CD4-positive, alpha-beta T cell (primary cell): Measurements from ENCODE around the gene ADSL. TPM values are rescaled to one million over a fixed set of nuclear protein-coding genes. Genes with fewer than 3 reads are reported as not detected.

Experiments
- ATAC-seq: fragments of 200-7000 bp; cut with Tn5 transposase; one replicate; pipeline ENCODE4 v1.10.0; 2022; ENCODE audit warnings: mild to moderate bottlenecking; ENCODE audit not compliant: poor library complexity
- CTCF ChIA-PET: fragments of 350-600 bp; sonication (Branson Sonifier 250); formaldehyde crosslinking; loops from one replicate; lab custom pipeline; 2021; ENCODE audit warnings: antibody characterized with exemption, inconsistent platforms; lab: Charles Lee
- POLR2A ChIA-PET: fragments of 350-600 bp; sonication (Branson Sonifier 250); formaldehyde crosslinking; loops from one replicate; lab custom pipeline; 2021; ENCODE audit warnings: antibody characterized with exemption, inconsistent platforms; lab: Charles Lee
- DNase-seq, 14 experiments: peaks; one replicate each; pipeline ENCODE4 v3.0.0-alpha.2; 2013 to 2020; ENCODE audit warnings: mixed read lengths in 2 of 14
- H3K27ac ChIP-seq, 2 donors: one replicate each; pipeline versions ENCODE4 v1.5.1 to v1.7.0; 2013; ENCODE audit warnings: low read length in 2 of 2, low read depth in 1 of 2, mild to moderate bottlenecking in 1 of 2
- H3K27me3 ChIP-seq, 2 experiments: 1 replicate in 1 of 2; 2 replicates in 1 of 2; pipeline versions ENCODE4 v1.6.1 to v1.7.0; 2013; ENCODE audit warnings: low read length in 2 of 2, control low read depth in 1 of 2, mild to moderate bottlenecking in 1 of 2, moderate library complexity in 1 of 2; ENCODE audit not compliant: insufficient read depth in 2 of 2, control insufficient read depth in 1 of 2
- H3K36me3 ChIP-seq: one replicate; pipeline ENCODE4 v1.6.1; 2013; ENCODE audit warnings: low read length, control low read depth; ENCODE audit not compliant: insufficient read depth
- H3K4me1 ChIP-seq: one replicate; pipeline ENCODE4 v1.6.1; 2013; ENCODE audit warnings: low read length, control low read depth; ENCODE audit not compliant: insufficient read depth
- H3K4me3 ChIP-seq: one replicate; pipeline ENCODE4 v1.5.1; 2013; ENCODE audit warnings: mild to moderate bottlenecking, low read length, moderate library complexity
- H3K9me3 ChIP-seq, 2 experiments: 1 replicate in 1 of 2; 2 replicates in 1 of 2; pipeline versions ENCODE4 v1.6.1 to v1.7.0; 2013; ENCODE audit warnings: low read length in 2 of 2, mild to moderate bottlenecking in 2 of 2, control low read depth in 1 of 2, moderate library complexity in 1 of 2; ENCODE audit not compliant: control insufficient read depth in 1 of 2, insufficient read depth in 1 of 2
- H3K27ac Mint-ChIP-seq: one replicate; pipeline ENCODE4 v1.8.0; 2020; ENCODE audit warnings: mixed read lengths
- H3K27me3 Mint-ChIP-seq: one replicate; pipeline ENCODE4 v1.8.0; 2021; ENCODE audit warnings: mixed read lengths
- H3K36me3 Mint-ChIP-seq: one replicate; pipeline ENCODE4 v1.8.0; 2021; ENCODE audit warnings: low read depth, mixed read lengths
- H3K4me1 Mint-ChIP-seq: one replicate; pipeline ENCODE4 v1.8.0; 2021; ENCODE audit warnings: low read depth, mixed read lengths
- H3K4me3 Mint-ChIP-seq: one replicate; pipeline ENCODE4 v1.8.0; 2020; ENCODE audit warnings: mild to moderate bottlenecking, mixed read lengths
- H3K9me3 Mint-ChIP-seq: one replicate; pipeline ENCODE4 v1.8.0; 2020; ENCODE audit warnings: mixed read lengths
- CTCF ChIP-seq: fragments of 200-600 bp; IDR thresholded peaks from one replicate; pipeline ENCODE4 v1.8.0; 2022; ENCODE audit warnings: antibody characterized with exemption, mild to moderate bottlenecking
- intact Hi-C, 2 experiments: fragments of 100-400 bp; cut with DNase I in 1 of 2; cut with micrococcal nuclease in 1 of 2; formaldehyde crosslinking; loops; one replicate each; pipeline versions ENCODE4 v1.15.1 to v1.9.0; 2023 to 2025; cut with DNase I, micrococcal nuclease
- total RNA-seq, 174 experiments: library from RNA in 2 of 174; stranded (reverse) in 2 of 174; gene quantifications; one replicate each; pipeline ENCODE4 v1.2.3 and lab custom pipeline; 2021 to 2026

The ADSL gene
- total RNA-seq, 2 experiments from 2014 or later = 62.9 to 75.3 TPM

GRCh38 chr22:40411506-40411861 lies 65.2 kb downstream of the ADSL start:
- Histone ChIP-seq H3K36me3 (peaks cover 67% of the 10 kb centered on the region), H3K4me1 (peaks cover 18% of the 10 kb centered on the region)
- CTCF ChIA-PET = interaction anchor here (0.6 kb wide), 1 partner anchor 285 kb away, joined by 4 read pairs; no protein-coding TSS in a partner anchor

GRCh38 chr22:40412441-40412840 lies 66.1 kb downstream of the ADSL start:
- ATAC-seq (no peak), DNase-seq (peak in 1 of 14 experiments; percentile 29)
- peak overlapping the region; percentile 3 for H3K27ac Mint-ChIP-seq
- Histone ChIP-seq H3K4me3 (no peak overlapping the region), H3K36me3 (peaks cover 67% of the 10 kb centered on the region), H3K27me3 (no peaks in the 10 kb centered on the region), H3K4me1 (peaks cover 22% of the 10 kb centered on the region), H3K27ac (no peak overlapping the region), H3K9me3 (no peaks in the 10 kb centered on the region)
- no peak for TF ChIP-seq CTCF
- POLR2A ChIA-PET = no interaction called here
- no peaks in the 10 kb centered on the region for H3K27me3 Mint-ChIP-seq
- CTCF ChIA-PET = no interaction called here
- no peak overlapping the region for H3K4me3 Mint-ChIP-seq
- peaks cover 83% of the 10 kb centered on the region for H3K36me3 Mint-ChIP-seq
- H3K9me3 Mint-ChIP-seq = no peaks in the 10 kb centered on the region
- peaks cover 36% of the 10 kb centered on the region for H3K4me1 Mint-ChIP-seq
- intact Hi-C loops = no loop called here

More at GRCh38 chr22:40411506-40411861, 65.2 kb downstream of the ADSL start:
- Mint-ChIP-seq H3K4me3 (no peak overlapping the region), H3K4me1 (peaks cover 33% of the 10 kb centered on the region), H3K27ac (no peak overlapping the region), H3K36me3 (peaks cover 84% of the 10 kb centered on the region), H3K27me3 (no peaks in the 10 kb centered on the region), H3K9me3 (no peaks in the 10 kb centered on the region)
- TF ChIP-seq CTCF = no peak
- no peak overlapping the region for H3K27ac ChIP-seq
- H3K4me3 ChIP-seq = no peak overlapping the region
- H3K9me3 ChIP-seq = no peaks in the 10 kb centered on the region
- ATAC-seq (no peak), DNase-seq (no peak)
- intact Hi-C loops = no loop called here
- no peaks in the 10 kb centered on the region for H3K27me3 ChIP-seq
- POLR2A ChIA-PET = interaction anchor here (0.8 kb wide), 1 partner anchor 12 kb away, joined by 5 read pairs; no protein-coding TSS in a partner anchor

GRCh38 chr22:40413873-40414272 lies 67.6 kb downstream of the ADSL start:
- Histone ChIP-seq H3K9me3 (no peaks in the 10 kb centered on the region), H3K36me3 (peaks cover 68% of the 10 kb centered on the region), H3K4me1 (peaks cover 29% of the 10 kb centered on the region), H3K27ac (no peak overlapping the region), H3K4me3 (no peak overlapping the region), H3K27me3 (no peaks in the 10 kb centered on the region)
- ATAC-seq (no peak), DNase-seq (no peak)
- intact Hi-C loops = no loop called here
- Mint-ChIP-seq H3K4me1 (peaks cover 36% of the 10 kb centered on the region), H3K9me3 (no peaks in the 10 kb centered on the region), H3K27ac (peak overlapping the region; percentile 91), H3K36me3 (peaks cover 78% of the 10 kb centered on the region), H3K27me3 (no peaks in the 10 kb centered on the region), H3K4me3 (no peak overlapping the region)
- TF ChIP-seq CTCF = no peak
- ChIA-PET POLR2A (no interaction called here), CTCF (no interaction called here)
